Uterus (tissue), 2 donors: ENCODE results near the gene MILR1.

Source experiments
- CTCF ChIP-seq, 4 experiments: fragments of 200-600 bp in 2 of 4; fragments of 450-650 bp in 2 of 4; sonication (generic) in 2 of 4; IDR thresholded peaks; one replicate each; pipeline ENCODE4 v1.5.1; 2016 to 2019; ENCODE audit warnings: antibody characterized with exemption in 4 of 4, mild to moderate bottlenecking in 2 of 4, moderate library complexity in 1 of 4
- POLR2A ChIP-seq, 2 donors: fragments of 450-650 bp; IDR thresholded peaks; one replicate each; pipeline ENCODE4 v1.6.1; 2016; ENCODE audit warnings: antibody characterized with exemption in 2 of 2, mild to moderate bottlenecking in 1 of 2, moderate library complexity in 1 of 2

DNA sequence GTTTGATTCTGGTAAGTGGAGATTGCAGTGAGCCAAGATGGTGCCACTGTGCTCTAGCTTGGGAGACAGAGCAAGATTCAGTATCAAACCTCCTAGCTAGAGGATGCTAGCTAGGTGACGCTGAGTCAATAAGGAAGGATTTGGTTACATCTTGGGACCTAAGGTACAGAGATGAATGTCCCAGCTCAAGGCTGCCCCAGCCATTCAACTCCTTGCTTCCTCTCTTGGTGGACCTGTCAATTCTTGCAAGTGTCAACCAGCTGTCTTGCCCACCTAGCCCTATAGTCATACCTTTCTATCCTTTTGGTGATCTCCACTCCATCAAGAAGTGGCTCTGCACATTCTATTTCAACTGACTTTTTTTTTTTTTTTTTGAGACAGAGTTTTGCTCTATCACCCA lies 1.4 kb upstream of the MILR1 start:
- TF ChIP-seq CTCF (IDR thresholded peaks at IDR 0.05) (no peak), POLR2A (IDR thresholded peaks at IDR 0.05) (no peak)
